OCI-LY7 (cell line): ENCODE data around the gene THAP4. TPM values are rescaled to one million over a fixed set of nuclear protein-coding genes. Genes with fewer than 3 reads are reported as not detected.
A peak's percentile ranks its signal among the peaks of the same experiment; 100 is the strongest.

Source experiments
- BruUV-seq: library from RNA; stranded (reverse); fragments of 400-500 nt; replicated peaks from 2 replicates; lab custom pipeline; 2021; lab: Mats Ljungman, UMichigan
- CTCF ChIA-PET: fragments of 300-600 bp; sonication (Branson Sonifier 250); formaldehyde crosslinking; loops from one replicate; lab custom pipeline; 2022; ENCODE audit warnings: antibody characterized with exemption; ENCODE audit not compliant: unreplicated experiment; lab: Charles Lee
- POLR2A ChIA-PET: fragments of 300-600 bp; sonication (Branson Sonifier 250); formaldehyde crosslinking; loops from one replicate; lab custom pipeline; 2022; ENCODE audit warnings: antibody characterized with exemption; lab: Charles Lee
- DNase-seq: peaks from one replicate; pipeline ENCODE4 v3.0.0-alpha.2; 2015; ENCODE audit warnings: low spot score
- H2AFZ ChIP-seq: fragments of 200-600 bp; sonication (generic), shearing (Covaris generic); 2 replicates; pipeline ENCODE4 v1.6.1; 2014; ENCODE audit warnings: mild to moderate bottlenecking, antibody characterized with exemption, low read length, moderate library complexity
- H3K27ac ChIP-seq: fragments of 200-600 bp; sonication (generic); 2 replicates; pipeline ENCODE4 v1.5.1; 2014; ENCODE audit warnings: mixed run types, low read depth, mild to moderate bottlenecking, moderate library complexity, low read length, inconsistent platforms; ENCODE audit not compliant: poor library complexity, severe bottlenecking
- H3K36me3 ChIP-seq: fragments of 200-600 bp; sonication (generic); 2 replicates; pipeline ENCODE4 v1.6.1; 2014; ENCODE audit warnings: mild to moderate bottlenecking, antibody characterized with exemption, low read length, moderate library complexity, mixed read lengths; ENCODE audit not compliant: insufficient read depth
- H3K4me1 ChIP-seq: fragments of 200-600 bp; sonication (generic); 2 replicates; pipeline ENCODE4 v1.5.1; 2014; ENCODE audit warnings: mild to moderate bottlenecking, low read length; ENCODE audit not compliant: insufficient read depth, poor library complexity, severe bottlenecking
- H3K4me2 ChIP-seq: fragments of 200-600 bp; sonication (generic); 2 replicates; pipeline ENCODE4 v1.6.1; 2014; ENCODE audit warnings: mild to moderate bottlenecking, low read length
- H3K4me3 ChIP-seq: fragments of 200-600 bp; sonication (generic); 2 replicates; pipeline ENCODE4 v1.5.1; 2014; ENCODE audit warnings: mild to moderate bottlenecking, low read depth, low read length; ENCODE audit not compliant: poor library complexity, severe bottlenecking
- H3K79me2 ChIP-seq: fragments of 200-600 bp; sonication (generic); 2 replicates; pipeline ENCODE4 v1.6.1; 2016; ENCODE audit warnings: low read depth, mild to moderate bottlenecking, low read length, moderate library complexity, mixed read lengths; ENCODE audit not compliant: insufficient read depth
- H3K9me2 ChIP-seq: fragments of 200-600 bp; sonication (generic); 2 replicates; pipeline ENCODE4 v1.6.1; 2016; ENCODE audit warnings: mild to moderate bottlenecking, low read length, mixed read lengths; ENCODE audit not compliant: insufficient read depth
- H3K9me3 ChIP-seq: fragments of 200-600 bp; sonication (generic); 2 replicates; pipeline ENCODE4 v1.6.1; 2014; ENCODE audit warnings: mild to moderate bottlenecking, mixed run types, low read length, mixed read lengths
- H4K20me1 ChIP-seq: fragments of 200-600 bp; sonication (generic); 2 replicates; pipeline ENCODE4 v1.6.1; 2014; ENCODE audit warnings: mild to moderate bottlenecking, antibody characterized with exemption, low read length, moderate library complexity, mixed read lengths; ENCODE audit not compliant: insufficient read depth
- CTCF ChIP-seq: fragments of 200-600 bp; sonication (generic); conservative IDR thresholded peaks from 2 replicates; pipeline ENCODE4 v1.5.1; 2014; ENCODE audit warnings: mild to moderate bottlenecking, antibody characterized with exemption, low read length, moderate library complexity, mixed read lengths
- EZH2phosphoT487 ChIP-seq: fragments of 200-600 bp; sonication (generic); IDR thresholded peaks from 2 replicates; pipeline ENCODE4 v1.6.1; 2018; ENCODE audit warnings: low read depth, borderline replicate concordance, mild to moderate bottlenecking, mixed run types, antibody characterized with exemption, low read length, moderate library complexity, mixed read lengths
- intact Hi-C: fragments of 100-400 bp; cut with micrococcal nuclease; formaldehyde crosslinking; loops from one replicate; pipeline ENCODE4 v1.10.0; 2022; ENCODE audit not compliant: unreplicated experiment
- total RNA-seq, 2 experiments: library from RNA; depleted of rRNA in 1 of 2; stranded (reverse); fragments of >200 nt in 1 of 2; shearing (Covaris generic) in 1 of 2; gene quantifications; 2 replicates each; pipeline ENCODE4 v1.2.3, GENCODE V29; 2014 to 2022

THAP4 gene
- total RNA-seq, 2 experiments from 2014 or later, result 61.6 to 65.6 TPM

- H3K4me2 ChIP-seq, result peak overlapping the region; percentile 76
- peak overlapping the region; percentile 9; the same call in 1 of the 2 replicates for H2AFZ ChIP-seq
- peak; percentile 65 for DNase-seq
- BruUV-seq, result no TSS peak
- no peaks in the 10 kb centered on the region for H4K20me1 ChIP-seq
- H3K9me2 ChIP-seq, result no peaks in the 10 kb centered on the region
- peaks cover 60% of the 10 kb centered on the region for H3K79me2 ChIP-seq
- TF ChIP-seq CTCF, result no peak
- TF ChIP-seq EZH2phosphoT487, result no peak
- ChIA-PET POLR2A (interaction anchor here (1.4 kb wide), 1 partner anchor 12 kb away, joined by 3 read pairs; no protein-coding TSS in a partner anchor), CTCF (no interaction called here)
- intact Hi-C loops, result loop anchor here (10.0 kb wide), 1 partner anchor 282 kb away; the partner anchor contains the start of gene FARP2
- H3K36me3 ChIP-seq, result peaks cover 59% of the 10 kb centered on the region
- peaks cover 18% of the 10 kb centered on the region for H3K4me1 ChIP-seq
- H3K27ac ChIP-seq, result peak overlapping the region; percentile 47
- H3K9me3 ChIP-seq, result peaks cover 23% of the 10 kb centered on the region
- H3K4me3 ChIP-seq, result peak overlapping the region; percentile 89
Measured at GRCh38 chr2:241636182-241637017, 558 bp downstream of the THAP4 start.

DNA sequence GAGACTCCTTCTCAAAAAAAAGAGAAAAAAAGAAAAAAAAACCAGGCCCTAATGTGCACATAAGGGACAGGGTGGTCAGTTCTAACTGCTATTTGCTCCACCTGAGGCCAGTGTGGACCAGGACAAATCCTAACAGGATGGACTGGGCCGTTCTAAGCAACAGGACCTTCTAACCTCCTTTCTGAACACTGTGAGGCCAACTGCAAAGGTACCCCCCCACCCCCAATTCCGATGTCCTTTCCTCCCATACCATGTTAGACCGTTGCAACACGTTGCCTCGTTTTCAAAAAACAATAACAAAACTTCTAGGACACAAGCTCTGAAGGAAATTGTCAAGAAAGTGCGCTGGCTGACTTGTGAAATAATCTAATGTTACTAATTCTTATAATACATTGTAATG, 1.2 kb downstream of the THAP4 start:
- CTCF ChIA-PET, result no interaction called here
- POLR2A ChIA-PET, result interaction anchor here (1.4 kb wide), 1 partner anchor 11 kb away, joined by 3 read pairs; no protein-coding TSS in a partner anchor
- Histone ChIP-seq H2AFZ (peak overlapping the region; percentile 9; the same call in 1 of the 2 replicates), H3K9me2 (no peaks in the 10 kb centered on the region), H3K4me1 (peaks cover 18% of the 10 kb centered on the region), H3K9me3 (peaks cover 21% of the 10 kb centered on the region), H3K36me3 (peaks cover 62% of the 10 kb centered on the region), H3K4me3 (peak overlapping the region; percentile 89), H3K4me2 (peak overlapping the region; percentile 76), H3K27ac (peak overlapping the region; percentile 47), H4K20me1 (no peaks in the 10 kb centered on the region), H3K79me2 (peaks cover 55% of the 10 kb centered on the region)
- BruUV-seq, result TSS peak; percentile 55
- no peak for DNase-seq
- intact Hi-C loops, result loop anchor here (10.0 kb wide), 1 partner anchor 281 kb away; the partner anchor contains the start of gene FARP2
- TF ChIP-seq CTCF, result no peak
- no peak for TF ChIP-seq EZH2phosphoT487
